HCT116 (cell line): Measurements from ENCODE around the gene PRRC2A. TPM values are rescaled to one million over a fixed set of nuclear protein-coding genes. Genes with fewer than 3 reads are reported as not detected.

Experiments used
- ATAC-seq: fragments of 200-7000 bp; cut with Tn5 transposase; 2 replicates; pipeline ENCODE4 v1.9.1; 2020; ENCODE audit warnings: mild to moderate bottlenecking, moderate library complexity
- BruUV-seq: library from RNA; stranded (reverse); fragments of 400-500 nt; replicated peaks from 2 replicates; lab custom pipeline; 2021; lab: Mats Ljungman, UMichigan
- CTCF ChIA-PET: fragments of 300-600 bp; sonication (Branson Sonifier 250); formaldehyde crosslinking; loops from one replicate; lab custom pipeline; 2021; ENCODE audit warnings: antibody characterized with exemption; lab: Charles Lee
- POLR2A ChIA-PET: fragments of 300-600, 350-600 bp; sonication (Branson Sonifier 250); formaldehyde crosslinking; loops from one replicate; lab custom pipeline; 2021; ENCODE audit warnings: antibody characterized with exemption; lab: Charles Lee
- RAD21 ChIA-PET, 2 experiments: fragments of 300-600 bp; sonication (Branson Sonifier 250); formaldehyde crosslinking; loops; one replicate each; lab custom pipeline; 2023; ENCODE audit warnings: low total read pairs in 2 of 2; ENCODE audit not compliant: uncharacterized antibody in 2 of 2, unreplicated experiment in 2 of 2, low non-redundant PET in 1 of 2; lab: Charles Lee
- DNase-seq: peaks from one replicate; pipeline ENCODE4 v3.0.0-alpha.2; 2010; ENCODE audit warnings: low read depth, low spot score
- H2AFZ ChIP-seq: fragments of 200-600 bp; shearing (Covaris generic), sonication (generic); 2 replicates; pipeline ENCODE4 v1.6.1; 2017; ENCODE audit warnings: low read depth, mixed run types, mixed read lengths, antibody characterized with exemption, low read length; ENCODE audit not compliant: poor library complexity, severe bottlenecking
- H3K27ac ChIP-seq: 2 replicates; pipeline ENCODE4 v1.5.1; 2012; ENCODE audit warnings: low read depth, low read length
- H3K27me3 ChIP-seq: fragments of 200-600 bp; sonication (generic); 2 replicates; pipeline ENCODE4 v1.6.1; 2016; ENCODE audit warnings: mixed run types, low read length, mixed read lengths; ENCODE audit not compliant: insufficient read depth
- H3K36me3 ChIP-seq, 2 experiments: fragments of 200-500 bp in 1 of 2; fragments of 200-600 bp in 1 of 2; sonication (Bioruptor generic) in 1 of 2; sonication (generic) in 1 of 2; 2 replicates each; pipeline versions ENCODE4 v1.5.1 to v1.6.1; 2014 to 2016; ENCODE audit warnings: low read length in 2 of 2, inconsistent platforms in 1 of 2, mixed read lengths in 1 of 2, mixed run types in 1 of 2; ENCODE audit not compliant: insufficient read depth in 2 of 2, control insufficient read depth in 1 of 2
- H3K4me1 ChIP-seq, 2 experiments: fragments of 200-600 bp in 1 of 2; sonication (generic) in 1 of 2; 2 replicates each; pipeline versions ENCODE4 v1.5.1 to v1.6.1; 2012 to 2017; ENCODE audit warnings: low read length in 2 of 2, inconsistent platforms in 1 of 2, mild to moderate bottlenecking in 1 of 2, mixed read lengths in 1 of 2, mixed run types in 1 of 2, moderate library complexity in 1 of 2; ENCODE audit not compliant: insufficient read depth in 2 of 2, control insufficient read depth in 1 of 2
- H3K4me2 ChIP-seq: fragments of 200-600 bp; sonication (generic); 2 replicates; pipeline ENCODE4 v1.6.1; 2017; ENCODE audit warnings: mixed run types, low read length, mixed read lengths
- H3K4me3 ChIP-seq, 2 experiments: fragments of 200-600 bp in 1 of 2; sonication (generic) in 1 of 2; replicated peaks in 1 of 2; 2 replicates each; pipeline ENCODE4 v1.5.1; 2011 to 2016; ENCODE audit warnings: low read length in 2 of 2, control low read depth in 1 of 2, low read depth in 1 of 2, mild to moderate bottlenecking in 1 of 2, mixed read lengths in 1 of 2, mixed run types in 1 of 2
- H3K79me2 ChIP-seq: fragments of 200-600 bp; sonication (generic); 2 replicates; pipeline ENCODE4 v1.6.1; 2017; ENCODE audit warnings: mild to moderate bottlenecking, mixed run types, low read length, moderate library complexity, mixed read lengths; ENCODE audit not compliant: insufficient read depth
- H3K9ac ChIP-seq: fragments of 200-600 bp; sonication (generic); 2 replicates; pipeline ENCODE4 v1.6.1; 2016; ENCODE audit warnings: low read length, mixed read lengths
- H3K9me2 ChIP-seq: fragments of 200-600 bp; sonication (generic), shearing (Covaris generic); 2 replicates; pipeline ENCODE4 v1.6.1; 2017; ENCODE audit warnings: mixed run types, mild to moderate bottlenecking, moderate library complexity; ENCODE audit not compliant: insufficient read depth
- H3K9me3 ChIP-seq, 2 experiments: fragments of 200-500 bp in 1 of 2; fragments of 200-600 bp in 1 of 2; sonication (Bioruptor generic) in 1 of 2; sonication (generic) in 1 of 2; 2 replicates each; pipeline ENCODE4 v1.6.1; 2014 to 2017; ENCODE audit warnings: low read length in 2 of 2, mixed read lengths in 2 of 2, inconsistent platforms in 1 of 2, low read depth in 1 of 2, mild to moderate bottlenecking in 1 of 2, mixed run types in 1 of 2, moderate library complexity in 1 of 2; ENCODE audit not compliant: control insufficient read depth in 1 of 2, insufficient read depth in 1 of 2
- H4K20me1 ChIP-seq: fragments of 200-600 bp; sonication (generic), shearing (Covaris generic); 2 replicates; pipeline ENCODE4 v1.6.1; 2017; ENCODE audit warnings: mixed run types, mild to moderate bottlenecking, moderate library complexity; ENCODE audit not compliant: insufficient read depth
- CBX3 ChIP-seq: IDR thresholded peaks from 2 replicates; pipeline ENCODE4 v1.6.1; 2012; ENCODE audit warnings: low read depth
- CEBPB ChIP-seq: IDR thresholded peaks from 2 replicates; pipeline ENCODE4 v1.6.1; 2012; ENCODE audit warnings: low read depth
- CTCF ChIP-seq, 3 experiments: fragments of 200-600 bp in 1 of 3; sonication (generic) in 1 of 3; IDR thresholded peaks in 2 of 3; conservative IDR thresholded peaks in 1 of 3; 2 replicates each; pipeline ENCODE4 v1.5.1; 2012 to 2017; ENCODE audit warnings: low read depth in 2 of 3, low read length in 2 of 3, antibody characterized with exemption in 1 of 3, borderline replicate concordance in 1 of 3, control low read depth in 1 of 3, mild to moderate bottlenecking in 1 of 3, mixed read lengths in 1 of 3, mixed run types in 1 of 3, moderate library complexity in 1 of 3; ENCODE audit not compliant: insufficient read depth in 1 of 3
- EGR1 ChIP-seq: IDR thresholded peaks from 2 replicates; pipeline ENCODE4 v1.6.1; 2012; ENCODE audit warnings: low read depth
- ELF1 ChIP-seq: IDR thresholded peaks from 2 replicates; pipeline ENCODE4 v1.6.1; 2012; ENCODE audit warnings: low read depth, borderline replicate concordance
- EZH2 ChIP-seq: fragments of 200-600 bp; sonication (generic); IDR thresholded peaks from 2 replicates; pipeline ENCODE4 v1.6.1; 2017; ENCODE audit warnings: antibody characterized with exemption, mixed run types
- EZH2phosphoT487 ChIP-seq: fragments of 200-600 bp; IDR thresholded peaks from 2 replicates; pipeline ENCODE4 v1.6.1; 2018; ENCODE audit warnings: antibody characterized with exemption, borderline replicate concordance
- FOSL1 ChIP-seq: IDR thresholded peaks from 2 replicates; pipeline ENCODE4 v1.6.1; 2012; ENCODE audit warnings: low read depth
- JUND ChIP-seq: IDR thresholded peaks from 2 replicates; pipeline ENCODE4 v1.6.1; 2012
- POLR2A ChIP-seq: IDR thresholded peaks from 2 replicates; pipeline ENCODE4 v1.7.0; 2011; ENCODE audit warnings: borderline replicate concordance; ENCODE audit not compliant: insufficient read depth, insufficient read length; ENCODE audit errors: extremely low read depth
- RAD21 ChIP-seq: IDR thresholded peaks from 2 replicates; pipeline ENCODE4 v1.6.1; 2012; ENCODE audit warnings: low read depth, mild to moderate bottlenecking
- SIN3A ChIP-seq: IDR thresholded peaks from 2 replicates; pipeline ENCODE4 v1.6.1; 2012; ENCODE audit warnings: low read depth
- SP1 ChIP-seq: IDR thresholded peaks from 2 replicates; pipeline ENCODE4 v1.6.1; 2012; ENCODE audit warnings: low read depth
- SRF ChIP-seq: IDR thresholded peaks from 2 replicates; pipeline ENCODE4 v1.6.1; 2012; ENCODE audit warnings: low read depth
- TCF7L2 ChIP-seq: IDR thresholded peaks from 2 replicates; pipeline ENCODE4 v1.7.0; 2011; ENCODE audit warnings: borderline replicate concordance, inconsistent platforms; ENCODE audit not compliant: insufficient read depth, insufficient read length; ENCODE audit errors: extremely low read depth
- YY1 ChIP-seq: IDR thresholded peaks from 2 replicates; pipeline ENCODE4 v1.6.1; 2011; ENCODE audit warnings: low read length, low read depth, moderate library complexity, mild to moderate bottlenecking; ENCODE audit not compliant: insufficient replicate concordance; ENCODE audit errors: extremely low read depth
- ZFX ChIP-seq: fragments of 450-650 bp; IDR thresholded peaks from 2 replicates; pipeline ENCODE4 v1.6.1; 2017
- ZNF274 ChIP-seq: fragments of 200-500 bp; sonication (Bioruptor generic); IDR thresholded peaks from 2 replicates; pipeline ENCODE4 v1.6.1; 2014; ENCODE audit warnings: mild to moderate bottlenecking, low read depth, low read length, inconsistent platforms
- intact Hi-C: fragments of 100-400 bp; cut with micrococcal nuclease; formaldehyde crosslinking; loops from 2 replicates; pipeline ENCODE4 v1.10.0; 2022
- total RNA-seq: library from RNA; stranded (reverse); gene quantifications from one replicate; pipeline ENCODE4 v1.2.1, GENCODE V29; 2021; ENCODE audit not compliant: unreplicated experiment
- TF ChIP-seq, protein P1 (sequence below): IDR thresholded peaks from 2 replicates; pipeline ENCODE4 v1.6.1; 2011; ENCODE audit warnings: mild to moderate bottlenecking, low read length, moderate library complexity; ENCODE audit not compliant: insufficient replicate concordance; ENCODE audit errors: extremely low read depth
- TF ChIP-seq, protein P2 (sequence below): IDR thresholded peaks from 2 replicates; pipeline ENCODE4 v1.6.1; 2012

PRRC2A gene
- total RNA-seq, 1 experiment from 2014 or later: 250 TPM

DNA sequence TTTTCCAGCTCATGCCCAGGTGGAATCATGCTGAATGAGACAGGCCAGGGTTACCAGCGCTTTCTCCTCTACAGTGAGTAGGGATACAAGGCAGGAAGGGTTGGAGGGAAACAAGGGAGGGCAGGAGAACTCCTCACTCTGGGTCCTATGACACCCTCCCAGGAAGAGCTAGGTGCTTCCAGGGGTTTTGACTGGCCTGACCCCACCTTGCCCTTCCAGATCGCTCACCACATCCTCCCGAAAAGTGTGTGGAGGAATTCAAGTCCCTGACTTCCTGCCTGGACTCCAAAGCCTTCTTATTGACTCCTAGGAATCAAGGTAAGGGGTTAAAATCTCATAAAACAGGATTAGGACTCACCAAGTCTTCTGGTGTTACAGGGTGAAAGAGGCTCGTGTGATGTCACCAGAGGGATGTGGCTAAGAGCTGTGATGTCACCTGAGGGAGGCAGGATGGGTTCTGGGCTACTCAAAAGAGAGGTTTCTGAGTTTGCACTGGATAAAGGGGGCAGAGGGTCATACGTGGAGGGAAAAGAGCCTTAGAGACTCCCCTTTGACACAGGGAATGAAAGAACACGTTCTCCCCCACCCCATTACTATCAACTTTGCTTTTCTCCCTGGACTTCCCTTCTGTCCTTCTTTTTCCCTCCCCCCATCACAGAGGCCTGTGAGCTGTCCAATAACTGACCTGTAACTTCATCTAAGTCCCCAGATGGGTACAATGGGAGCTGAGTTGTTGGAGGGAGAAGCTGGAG, 37.1 kb downstream of the PRRC2A start:
- Histone ChIP-seq H4K20me1 (no peaks in the 10 kb centered on the region), H3K9me2 (no peaks in the 10 kb centered on the region), H3K27ac (no peak overlapping the region), H2AFZ (no peak overlapping the region), H3K9me3 (no peaks in the 10 kb centered on the region), H3K36me3 (peaks cover 1 to 6% of the 10 kb centered on the region in 2 experiments; a peak in 3 of 4 replicates), H3K4me2 (no peak overlapping the region), H3K27me3 (no peaks in the 10 kb centered on the region), H3K9ac (no peak overlapping the region), H3K79me2 (peaks cover 31% of the 10 kb centered on the region), H3K4me3 (no peak overlapping the region), H3K4me1 (peaks cover 11 to 41% of the 10 kb centered on the region in 2 experiments; a peak in 3 of 4 replicates)
- DNase-seq (no peak), ATAC-seq (no peak)
- no TSS peak for BruUV-seq
- TF ChIP-seq EGR1: no peak
- TF ChIP-seq SRF: no peak
- TF ChIP-seq POLR2A: no peak
- no peak for TF ChIP-seq SIN3A
- TF ChIP-seq EZH2: no peak
- TF ChIP-seq YY1: no peak
- TF ChIP-seq, protein P1, sequence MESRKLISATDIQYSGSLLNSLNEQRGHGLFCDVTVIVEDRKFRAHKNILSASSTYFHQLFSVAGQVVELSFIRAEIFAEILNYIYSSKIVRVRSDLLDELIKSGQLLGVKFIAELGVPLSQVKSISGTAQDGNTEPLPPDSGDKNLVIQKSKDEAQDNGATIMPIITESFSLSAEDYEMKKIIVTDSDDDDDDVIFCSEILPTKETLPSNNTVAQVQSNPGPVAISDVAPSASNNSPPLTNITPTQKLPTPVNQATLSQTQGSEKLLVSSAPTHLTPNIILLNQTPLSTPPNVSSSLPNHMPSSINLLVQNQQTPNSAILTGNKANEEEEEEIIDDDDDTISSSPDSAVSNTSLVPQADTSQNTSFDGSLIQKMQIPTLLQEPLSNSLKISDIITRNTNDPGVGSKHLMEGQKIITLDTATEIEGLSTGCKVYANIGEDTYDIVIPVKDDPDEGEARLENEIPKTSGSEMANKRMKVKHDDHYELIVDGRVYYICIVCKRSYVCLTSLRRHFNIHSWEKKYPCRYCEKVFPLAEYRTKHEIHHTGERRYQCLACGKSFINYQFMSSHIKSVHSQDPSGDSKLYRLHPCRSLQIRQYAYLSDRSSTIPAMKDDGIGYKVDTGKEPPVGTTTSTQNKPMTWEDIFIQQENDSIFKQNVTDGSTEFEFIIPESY: no peak
- TF ChIP-seq ELF1: no peak
- no peak for TF ChIP-seq RAD21
- no peak for TF ChIP-seq SP1
- no peak for TF ChIP-seq CTCF (IDR thresholded peaks at IDR 0.05 in 2 of 3, conservative IDR thresholded peaks at IDR 0.05 in 1 of 3; ENCODE audit: borderline replicate concordance in 1 of 3, insufficient read depth in 1 of 3, low read depth in 2 of 3, low read length in 2 of 3)
- no peak for TF ChIP-seq EZH2phosphoT487
- no peak for TF ChIP-seq JUND
- TF ChIP-seq CBX3: no peak
- TF ChIP-seq FOSL1: no peak
- TF ChIP-seq, protein P2, sequence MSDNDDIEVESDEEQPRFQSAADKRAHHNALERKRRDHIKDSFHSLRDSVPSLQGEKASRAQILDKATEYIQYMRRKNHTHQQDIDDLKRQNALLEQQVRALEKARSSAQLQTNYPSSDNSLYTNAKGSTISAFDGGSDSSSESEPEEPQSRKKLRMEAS: no peak
- TF ChIP-seq CEBPB: no peak
- TF ChIP-seq TCF7L2: no peak
- TF ChIP-seq ZFX: no peak
- TF ChIP-seq ZNF274: no peak
- RAD21 ChIA-PET: no interaction called here
- POLR2A ChIA-PET: interaction anchor here (0.9 kb wide), 1 partner anchor 240 kb away, joined by 3 read pairs; the partner anchor contains the start of gene EHMT2
- CTCF ChIA-PET: no interaction called here
- intact Hi-C loops: no loop called here
